B cell (primary cell): ENCODE results near the gene IL4R. TPM values are rescaled to one million over a fixed set of nuclear protein-coding genes. Genes with fewer than 3 reads are reported as not detected.

ENCODE experiments used
- ATAC-seq: fragments of 200-7000 bp; cut with Tn5 transposase; one replicate; pipeline ENCODE4 v1.10.0; 2021; ENCODE audit warnings: low read depth, mild to moderate bottlenecking, moderate number of reproducible peaks, moderate library complexity
- CTCF ChIA-PET: fragments of 350-600 bp; sonication (Branson Sonifier 250); formaldehyde crosslinking; loops from one replicate; lab custom pipeline; 2021; ENCODE audit warnings: antibody characterized with exemption, inconsistent platforms; lab: Charles Lee
- POLR2A ChIA-PET: fragments of 350-600 bp; sonication (Branson Sonifier 250); formaldehyde crosslinking; loops from one replicate; lab custom pipeline; 2021; ENCODE audit warnings: antibody characterized with exemption; lab: Charles Lee
- DNase-seq: peaks from one replicate; pipeline ENCODE4 v3.0.0; 2013
- H2AFZ ChIP-seq: 2 replicates; pipeline ENCODE4 v1.6.1; 2012; ENCODE audit warnings: mild to moderate bottlenecking, low read depth, low read length; ENCODE audit not compliant: insufficient read depth, poor library complexity, severe bottlenecking
- H3K27ac ChIP-seq, 2 donors: 1 replicate in 1 of 2; 2 replicates in 1 of 2; pipeline ENCODE4 v1.5.1; 2012 to 2013; ENCODE audit warnings: low read length in 2 of 2, mild to moderate bottlenecking in 2 of 2, moderate library complexity in 1 of 2
- H3K27me3 ChIP-seq, 4 experiments: fragments of 200-600 bp in 1 of 4; sonication (generic) in 1 of 4; replicated peaks in 1 of 4; 1 replicate in 2 of 4; 2 replicates in 2 of 4; pipeline versions ENCODE4 v1.6.1 to v1.7.0; 2013 to 2016; ENCODE audit warnings: low read length in 3 of 4, mild to moderate bottlenecking in 2 of 4, mixed read lengths in 1 of 4, moderate library complexity in 1 of 4; ENCODE audit not compliant: insufficient read depth in 4 of 4, control insufficient read depth in 3 of 4; ENCODE audit errors: control extremely low read depth in 1 of 4
- H3K36me3 ChIP-seq, 2 experiments: replicated peaks in 1 of 2; 1 replicate in 1 of 2; 2 replicates in 1 of 2; pipeline versions ENCODE4 v1.6.1 to v1.7.1; 2013; ENCODE audit warnings: low read length in 1 of 2; ENCODE audit not compliant: insufficient read depth in 2 of 2, control insufficient read depth in 1 of 2; ENCODE audit errors: control extremely low read depth in 1 of 2, extremely low read depth in 1 of 2
- H3K4me1 ChIP-seq, 2 donors: fragments of 200-600 bp in 1 of 2; sonication (generic) in 1 of 2; 1 replicate in 1 of 2; 2 replicates in 1 of 2; pipeline versions ENCODE4 v1.5.1 to v1.6.1; 2013 to 2017; ENCODE audit warnings: low read length in 2 of 2; ENCODE audit not compliant: control insufficient read depth in 2 of 2, insufficient read depth in 2 of 2
- H3K4me2 ChIP-seq: replicated peaks from 2 replicates; pipeline ENCODE3; 2012; ENCODE audit warnings: mild to moderate bottlenecking, low read depth, low read length; ENCODE audit not compliant: poor library complexity, severe bottlenecking
- H3K4me3 ChIP-seq, 5 experiments: fragments of 200-600 bp in 1 of 5; sonication (generic) in 1 of 5; 1 replicate in 3 of 5; 2 replicates in 2 of 5; pipeline versions ENCODE4 v1.5.1 to v1.7.0; 2011 to 2016; ENCODE audit warnings: low read length in 4 of 5, mild to moderate bottlenecking in 4 of 5, low read depth in 2 of 5, control low read depth in 1 of 5, moderate library complexity in 1 of 5; ENCODE audit not compliant: insufficient read depth in 1 of 5; ENCODE audit errors: control extremely low read depth in 1 of 5, extremely low read depth in 1 of 5
- H3K79me2 ChIP-seq: fragments of 200-600 bp; sonication (generic); one replicate; pipeline ENCODE4 v1.6.0; 2016; ENCODE audit warnings: low read length; ENCODE audit not compliant: control insufficient read depth, insufficient read depth
- H3K9ac ChIP-seq: fragments of 200-600 bp; sonication (generic); 2 replicates; pipeline ENCODE4 v1.6.1; 2017; ENCODE audit warnings: mild to moderate bottlenecking, low read length, moderate library complexity
- H3K9me3 ChIP-seq, 3 donors: one replicate each; pipeline versions ENCODE4 v1.6.1 to v1.7.1; 2013; ENCODE audit warnings: low read length in 2 of 3; ENCODE audit not compliant: control insufficient read depth in 2 of 3, insufficient read depth in 1 of 3; ENCODE audit errors: control extremely low read depth in 1 of 3
- H4K20me1 ChIP-seq: 2 replicates; pipeline ENCODE4 v1.6.0; 2012; ENCODE audit warnings: mild to moderate bottlenecking, low read length; ENCODE audit not compliant: insufficient read depth, control insufficient read depth, poor library complexity, severe bottlenecking
- H3K27ac Mint-ChIP-seq: one replicate; pipeline ENCODE4 v1.8.0; 2021; ENCODE audit warnings: mixed read lengths
- H3K27me3 Mint-ChIP-seq: one replicate; pipeline ENCODE4 v1.8.0; 2021; ENCODE audit warnings: mixed read lengths
- H3K4me1 Mint-ChIP-seq: one replicate; pipeline ENCODE4 v1.8.0; 2021; ENCODE audit warnings: mixed read lengths
- H3K4me3 Mint-ChIP-seq: one replicate; pipeline ENCODE4 v1.8.0; 2021; ENCODE audit warnings: mixed read lengths
- H3K9me3 Mint-ChIP-seq: one replicate; pipeline ENCODE4 v1.8.0; 2022; ENCODE audit warnings: mixed read lengths; ENCODE audit not compliant: insufficient read depth
- EZH2 ChIP-seq: IDR thresholded peaks from 2 replicates; pipeline ENCODE4 v1.6.1; 2012; ENCODE audit warnings: borderline replicate concordance, low read depth, mild to moderate bottlenecking, moderate library complexity, low read length; ENCODE audit not compliant: insufficient read depth, poor library complexity, severe bottlenecking
- WGBS: methylation state at CpG from one replicate; pipeline ENCODE4 v1.1.5; 2013; ENCODE audit warnings: missing lambda C conversion rate; ENCODE audit not compliant: insufficient coverage; 5-methylcytosine and 5-hydroxymethylcytosine counted together
- intact Hi-C: fragments of 100-400 bp; cut with micrococcal nuclease; formaldehyde crosslinking; loops from one replicate; pipeline ENCODE4 v1.10.0; 2022
- polyA plus RNA-seq: library from polyadenylated mRNA; depleted of rRNA; stranded (reverse); fragments of >200 nt; gene quantifications from 2 replicates; pipeline ENCODE4 v1.2.3, GENCODE V29; 2012
- total RNA-seq, 2 donors: library from RNA; stranded (reverse); fragments of 120-200 nt in 1 of 2; gene quantifications; 1 replicate in 1 of 2; 2 replicates in 1 of 2; pipeline versions ENCODE4 v1.2.3 to v1.2.4, GENCODE V29; 2013 to 2022
- TF ChIP-seq, protein P1 (sequence below): fragments of 200-600 bp; IDR thresholded peaks from one replicate; pipeline ENCODE4 v1.8.0; 2022; ENCODE audit warnings: antibody characterized with exemption, mild to moderate bottlenecking

The IL4R gene
- total and polyA plus RNA-seq, 2 donors (not counting 1 experiment from before 2014, with no cell fraction given) = 311 to 966 TPM

DNA sequence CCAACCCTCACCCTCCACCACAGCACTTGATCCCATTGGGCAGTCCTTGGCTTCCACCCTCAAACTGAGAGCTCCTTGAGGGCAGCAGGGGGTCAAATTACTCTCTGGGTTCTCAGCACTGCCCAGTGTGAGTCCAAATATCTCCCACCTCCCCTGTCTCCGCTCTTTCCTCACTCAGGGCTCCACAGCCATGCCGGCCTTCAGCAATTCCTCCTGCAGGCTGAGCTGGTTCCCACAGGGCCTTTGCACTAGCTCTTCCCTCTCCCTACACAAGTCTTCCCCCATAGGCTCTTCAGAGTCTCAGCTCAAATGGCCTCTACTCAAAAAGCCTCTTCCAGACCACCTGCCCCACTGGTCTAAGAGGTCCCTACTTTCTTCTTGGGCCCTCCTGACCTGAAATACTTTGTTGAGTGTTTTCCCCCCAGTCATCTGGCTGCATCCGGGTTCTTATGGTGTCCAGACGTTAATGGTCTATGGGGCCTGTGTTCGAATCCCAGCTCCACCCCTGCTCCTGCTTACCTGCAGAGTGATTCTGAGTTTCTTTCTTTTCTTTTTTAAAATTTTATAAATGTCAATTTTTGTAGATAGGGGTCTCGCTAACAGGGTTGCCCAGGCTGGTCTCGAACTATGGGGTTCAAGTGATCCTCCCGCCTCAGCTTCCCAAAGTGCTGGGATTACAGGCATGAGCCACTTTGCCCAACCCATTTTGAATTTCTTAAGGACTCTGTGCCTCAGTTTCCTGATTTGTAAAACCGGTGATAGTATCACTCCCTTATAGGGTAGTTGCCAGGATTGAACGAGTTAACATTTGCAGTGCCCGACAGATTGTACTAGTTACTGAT, 973 bp upstream of the IL4R start:
- no peak for DNase-seq
- Histone ChIP-seq H3K9me3 (no peaks in the 10 kb centered on the region), H3K79me2 (peaks cover 55% of the 10 kb centered on the region), H3K9ac (peak overlapping the region; percentile 98), H3K4me3 (peak overlapping the region; percentile 69 to 98 (median 93)), H3K27me3 (no peaks in the 10 kb centered on the region), H3K27ac (peak overlapping the region; percentile 62 to 97), H3K4me1 (peaks cover 33 to 46% of the 10 kb centered on the region in 2 donors), H3K36me3 (peaks cover 0 to 17% of the 10 kb centered on the region in 2 experiments), H3K4me2 (peak overlapping the region; percentile 88), H4K20me1 (peaks cover 36% of the 10 kb centered on the region), H2AFZ (no peak overlapping the region)
- Mint-ChIP-seq H3K27me3 (no peaks in the 10 kb centered on the region), H3K4me3 (peak overlapping the region; percentile 91), H3K27ac (peak overlapping the region; percentile 92), H3K9me3 (peaks cover 3% of the 10 kb centered on the region), H3K4me1 (peaks cover 64% of the 10 kb centered on the region)
- no peak for ATAC-seq
- intact Hi-C loops = loop anchor here (10.0 kb wide), 1 partner anchor 92 kb away; the partner anchor contains the start of gene IL21R
- TF ChIP-seq, protein P1, sequence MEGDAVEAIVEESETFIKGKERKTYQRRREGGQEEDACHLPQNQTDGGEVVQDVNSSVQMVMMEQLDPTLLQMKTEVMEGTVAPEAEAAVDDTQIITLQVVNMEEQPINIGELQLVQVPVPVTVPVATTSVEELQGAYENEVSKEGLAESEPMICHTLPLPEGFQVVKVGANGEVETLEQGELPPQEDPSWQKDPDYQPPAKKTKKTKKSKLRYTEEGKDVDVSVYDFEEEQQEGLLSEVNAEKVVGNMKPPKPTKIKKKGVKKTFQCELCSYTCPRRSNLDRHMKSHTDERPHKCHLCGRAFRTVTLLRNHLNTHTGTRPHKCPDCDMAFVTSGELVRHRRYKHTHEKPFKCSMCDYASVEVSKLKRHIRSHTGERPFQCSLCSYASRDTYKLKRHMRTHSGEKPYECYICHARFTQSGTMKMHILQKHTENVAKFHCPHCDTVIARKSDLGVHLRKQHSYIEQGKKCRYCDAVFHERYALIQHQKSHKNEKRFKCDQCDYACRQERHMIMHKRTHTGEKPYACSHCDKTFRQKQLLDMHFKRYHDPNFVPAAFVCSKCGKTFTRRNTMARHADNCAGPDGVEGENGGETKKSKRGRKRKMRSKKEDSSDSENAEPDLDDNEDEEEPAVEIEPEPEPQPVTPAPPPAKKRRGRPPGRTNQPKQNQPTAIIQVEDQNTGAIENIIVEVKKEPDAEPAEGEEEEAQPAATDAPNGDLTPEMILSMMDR = no peak
- TF ChIP-seq EZH2 = no peak
- WGBS = 67% methylated on average over 9 of the region's 11 CpGs
- CTCF ChIA-PET = interaction anchor here (0.7 to 1.2 kb wide), 3 partner anchors 17 to 82 kb away, joined by 3 to 4 read pairs (median 3); no protein-coding TSS in a partner anchor
- POLR2A ChIA-PET = interaction anchor here (0.7 kb wide), 1 partner anchor 81 kb away, joined by 3 read pairs; no protein-coding TSS in a partner anchor
